HG03060 (cell line): Measurements from ENCODE around the gene ANKRD13D.
"Not testable (repeated sequence)": the region's sequence is repeated elsewhere in the genome, so short reads cannot be mapped to it uniquely, and the experiment has no call there.

Experiments
- ATAC-seq: cut with Tn5 transposase; IDR thresholded peaks from one replicate; pipeline ENCODE4 v1.9.1; 2021; ENCODE audit warnings: low read depth, moderate number of reproducible peaks; ENCODE audit not compliant: unreplicated experiment

The ANKRD13D gene

DNA sequence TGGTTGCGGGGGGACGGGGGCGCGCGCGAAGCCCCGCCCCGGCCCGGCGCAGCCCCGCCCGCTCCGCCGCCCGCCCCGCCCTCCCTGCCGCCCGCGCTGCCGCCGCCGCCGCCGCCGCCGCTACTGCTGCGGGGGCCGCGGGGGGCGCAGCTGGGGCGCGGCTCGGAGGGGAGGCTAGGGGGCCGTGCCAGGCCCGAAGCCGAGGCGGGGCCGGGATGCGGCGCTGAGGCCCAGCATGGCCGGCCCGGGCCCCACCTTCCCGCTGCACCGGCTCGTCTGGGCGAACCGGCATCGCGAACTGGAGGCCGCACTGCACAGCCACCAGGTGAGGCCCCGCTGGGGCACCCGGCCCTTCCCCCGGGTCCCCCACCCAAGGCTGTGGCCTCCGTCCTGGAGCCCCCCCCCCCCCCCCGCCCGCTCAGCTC, at the start of gene ANKRD13D:
ANKRD13D (plus strand) TSS at position 78 of the 425 bp plus-strand sequence; CDS start at position 236, 158 bp downstream.
- peak; percentile 18 for ATAC-seq

- peak; percentile 82 for ATAC-seq
Observed at GRCh38 chr11:67239783-67240575, 49.1 kb upstream of the ANKRD13D start.

- ATAC-seq, result no peak
Observed at GRCh38 chr11:67240576-67241389, 48.3 kb upstream of the ANKRD13D start.

DNA sequence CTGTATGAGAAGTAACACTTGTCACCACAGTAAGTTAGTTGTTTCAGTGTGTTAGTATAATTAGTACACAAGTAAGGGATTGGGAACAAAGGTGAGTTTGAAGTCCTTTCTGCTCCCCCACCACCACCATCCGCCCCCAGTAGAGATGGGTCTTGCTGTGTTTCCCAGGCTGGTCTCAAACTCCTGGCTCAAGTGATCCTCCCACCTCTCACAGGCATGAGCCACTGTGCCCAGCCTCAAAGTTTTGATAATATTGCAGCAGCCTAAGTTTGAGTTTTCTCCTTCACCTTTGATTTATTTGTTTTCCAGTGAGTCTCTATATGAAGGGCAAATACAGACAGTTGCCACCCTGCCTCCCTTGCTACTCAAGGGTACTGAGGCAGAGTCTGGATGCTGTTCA, 46.6 kb upstream of the ANKRD13D start:
- ATAC-seq, result no peak

DNA sequence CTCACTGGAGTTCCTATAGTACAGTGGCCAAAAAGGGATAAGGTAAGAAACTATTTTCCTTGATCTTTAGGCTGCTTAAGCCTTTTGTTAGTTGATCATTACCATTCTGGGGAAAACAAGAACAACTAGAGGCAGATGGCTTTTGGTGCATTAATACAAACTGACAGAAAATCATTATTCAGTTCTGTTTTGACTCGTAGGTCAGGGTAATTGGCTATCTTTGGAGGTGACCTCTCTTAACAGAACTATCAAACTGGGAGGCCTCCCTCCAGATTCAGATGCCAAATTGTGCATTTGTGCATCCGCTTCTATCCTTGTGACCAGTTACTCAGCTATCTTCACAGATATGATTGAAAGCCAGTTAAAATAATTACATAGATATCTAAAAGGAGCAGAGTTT, 46.1 kb upstream of the ANKRD13D start:
- no peak for ATAC-seq

DNA sequence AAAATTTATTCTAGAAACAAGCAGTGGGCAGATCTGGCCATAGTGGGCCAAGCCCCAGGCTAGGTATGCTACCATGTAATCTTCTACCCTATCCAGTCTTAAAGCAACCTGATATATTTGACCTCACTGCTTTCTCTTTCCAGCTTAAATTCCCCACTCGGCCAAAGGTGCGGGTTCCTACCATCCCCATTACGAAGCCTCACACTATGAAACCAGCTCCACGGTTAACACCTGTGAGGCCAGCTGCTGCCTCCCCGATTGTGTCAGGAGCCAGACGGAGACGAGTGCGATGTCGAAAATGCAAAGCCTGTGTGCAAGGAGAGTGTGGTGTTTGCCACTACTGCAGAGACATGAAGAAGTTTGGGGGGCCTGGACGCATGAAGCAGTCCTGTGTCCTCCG, 44.1 kb upstream of the ANKRD13D start:
- ATAC-seq, result no peak

GRCh38 chr11:67247946-67248550, 41.1 kb upstream of the ANKRD13D start:
- ATAC-seq, result no peak

DNA sequence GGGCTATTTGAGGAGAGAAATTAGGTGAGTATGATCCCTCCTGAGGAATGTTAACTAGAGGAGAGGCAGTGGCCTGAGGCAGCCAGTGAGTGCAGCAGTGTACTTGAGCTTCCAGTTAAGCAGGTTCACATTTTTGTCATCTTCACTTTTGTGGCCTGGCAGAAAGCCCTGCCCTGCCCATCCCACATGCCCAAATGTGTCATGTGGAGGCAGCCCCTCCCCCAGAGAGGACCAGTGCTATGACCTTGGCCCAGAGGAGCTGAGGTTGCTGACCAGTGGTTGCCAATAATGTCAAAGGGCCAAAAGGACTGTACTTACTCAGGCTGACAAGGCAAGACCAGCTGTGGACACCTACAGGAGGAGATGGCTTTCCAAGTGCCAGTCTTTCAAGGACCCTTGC, 40.5 kb upstream of the ANKRD13D start:
- no peak for ATAC-seq

DNA sequence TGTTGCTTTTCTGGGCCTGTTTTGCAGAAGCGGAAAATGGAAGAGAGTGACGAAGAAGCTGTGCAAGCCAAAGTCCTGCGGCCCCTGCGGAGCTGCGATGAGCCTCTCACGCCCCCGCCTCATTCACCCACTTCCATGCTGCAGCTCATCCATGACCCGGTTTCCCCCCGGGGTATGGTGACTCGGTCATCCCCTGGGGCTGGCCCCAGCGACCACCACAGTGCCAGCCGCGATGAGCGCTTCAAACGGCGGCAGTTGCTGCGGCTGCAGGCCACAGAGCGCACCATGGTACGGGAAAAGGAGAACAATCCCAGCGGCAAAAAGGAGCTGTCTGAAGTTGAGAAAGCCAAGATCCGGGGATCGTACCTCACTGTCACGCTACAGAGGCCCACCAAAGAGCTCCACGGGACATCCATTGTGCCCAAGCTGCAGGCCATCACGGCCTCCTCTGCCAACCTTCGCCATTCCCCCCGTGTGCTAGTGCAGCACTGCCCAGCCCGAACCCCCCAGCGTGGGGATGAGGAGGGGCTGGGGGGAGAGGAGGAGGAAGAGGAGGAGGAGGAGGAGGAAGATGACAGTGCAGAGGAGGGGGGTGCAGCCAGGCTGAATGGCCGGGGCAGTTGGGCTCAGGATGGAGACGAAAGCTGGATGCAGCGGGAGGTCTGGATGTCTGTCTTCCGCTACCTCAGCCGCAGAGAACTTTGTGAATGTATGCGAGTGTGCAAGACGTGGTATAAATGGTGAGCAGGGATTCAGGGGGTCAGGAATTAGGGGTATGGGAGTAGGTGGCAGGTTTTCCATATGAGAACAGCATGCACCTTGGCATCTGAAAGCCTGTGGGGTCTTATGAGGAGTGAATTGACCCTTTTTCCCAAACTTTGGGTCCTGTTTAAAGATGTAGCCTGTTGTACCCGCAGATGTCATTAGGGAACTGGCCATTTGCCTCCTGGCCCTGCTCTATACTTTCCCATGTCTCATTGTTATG, 38.8 kb upstream of the ANKRD13D start:
- ATAC-seq, result no peak

GRCh38 chr11:67251841-67252240, 37.3 kb upstream of the ANKRD13D start:
- no peak for ATAC-seq

DNA sequence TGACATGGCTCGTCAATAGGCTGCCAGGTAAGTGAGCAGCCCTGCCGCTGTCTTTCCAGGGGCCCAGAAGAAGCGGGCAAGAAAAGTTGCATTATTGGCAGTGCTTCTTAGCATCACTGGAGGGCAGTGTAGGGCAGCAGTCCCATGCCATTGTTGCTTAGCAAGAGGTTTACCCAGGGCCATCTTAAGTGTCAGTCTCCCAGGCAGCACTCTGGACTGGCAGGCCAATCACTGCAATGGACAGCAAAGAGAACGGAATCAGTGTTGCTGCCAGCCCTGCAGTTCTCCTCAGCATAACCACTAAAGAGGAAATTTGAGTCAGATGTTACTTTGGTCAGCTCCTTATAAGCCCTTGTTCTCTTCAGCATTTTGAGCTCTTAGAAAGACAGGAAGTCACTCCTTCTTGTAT, 36.3 kb upstream of the ANKRD13D start:
- no peak for ATAC-seq

DNA sequence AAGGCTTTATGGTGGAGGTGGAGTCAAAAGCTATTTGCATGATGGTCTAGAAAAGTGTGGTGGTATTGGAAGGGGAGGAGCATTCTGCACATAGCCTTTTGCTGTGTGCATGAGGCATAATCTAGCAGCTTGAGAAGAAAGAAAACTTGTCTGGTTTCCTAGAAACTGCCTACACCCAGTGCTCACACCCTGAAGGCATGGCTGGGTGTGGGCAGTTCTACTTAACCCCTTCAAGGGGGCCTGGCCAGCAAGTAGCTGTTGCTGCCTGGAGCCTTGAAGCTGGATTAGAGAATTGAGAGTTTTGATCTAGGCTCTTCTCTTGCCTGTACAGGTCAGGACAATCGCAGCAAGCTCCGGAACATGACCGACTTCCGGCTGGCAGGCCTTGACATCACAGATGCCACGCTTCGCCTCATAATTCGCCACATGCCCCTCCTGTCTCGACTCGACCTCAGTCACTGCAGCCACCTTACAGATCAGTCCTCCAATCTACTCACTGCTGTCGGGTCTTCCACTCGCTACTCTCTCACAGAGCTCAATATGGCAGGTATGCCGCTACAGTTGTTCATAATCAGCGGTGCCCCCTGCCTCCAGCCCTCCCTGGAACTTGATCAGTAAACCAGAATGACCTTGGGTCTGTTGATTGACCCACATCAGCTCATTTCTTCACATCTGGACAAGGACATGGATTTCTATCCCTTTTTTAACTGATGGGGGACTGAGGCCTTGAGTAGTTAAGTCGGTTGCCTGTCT, 35.1 kb upstream of the ANKRD13D start:
- ATAC-seq, result no peak

DNA sequence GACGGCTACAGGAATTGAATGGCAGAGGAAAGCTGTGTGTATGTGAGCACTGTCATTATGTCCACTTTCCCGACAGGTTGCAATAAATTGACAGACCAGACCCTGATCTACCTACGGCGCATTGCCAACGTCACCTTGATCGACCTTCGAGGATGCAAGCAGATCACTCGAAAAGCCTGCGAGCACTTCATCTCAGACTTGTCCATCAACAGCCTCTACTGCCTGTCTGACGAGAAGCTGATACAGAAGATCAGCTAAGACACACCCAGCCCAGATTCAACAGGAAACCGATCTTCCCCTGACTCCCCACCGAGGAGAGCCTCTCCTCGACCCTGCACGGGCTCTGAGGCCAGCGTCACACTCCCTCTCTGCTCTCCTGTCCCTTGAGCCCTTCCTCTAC, 34.3 kb upstream of the ANKRD13D start:
- ATAC-seq, result no peak

DNA sequence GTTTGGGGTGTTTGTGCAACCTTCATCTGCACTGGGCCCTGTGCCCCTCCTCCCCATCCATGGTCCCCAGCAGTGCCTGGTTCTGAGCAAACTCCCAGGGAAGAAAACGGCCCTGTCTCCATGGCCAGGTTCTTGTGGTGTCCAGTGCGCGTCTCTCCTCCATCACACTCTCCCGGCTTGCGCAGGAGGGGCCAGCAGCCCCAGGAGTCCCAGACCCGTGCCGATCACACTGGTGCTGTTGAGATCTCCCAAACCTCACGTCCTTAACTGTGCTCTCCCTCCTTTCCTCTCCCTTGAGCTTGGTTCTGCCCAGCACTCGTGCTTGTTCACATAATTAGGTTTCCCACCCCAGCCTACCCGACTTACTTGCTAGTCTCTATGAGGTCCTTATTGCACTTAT, 33.8 kb upstream of the ANKRD13D start:
- ATAC-seq, result no peak

DNA sequence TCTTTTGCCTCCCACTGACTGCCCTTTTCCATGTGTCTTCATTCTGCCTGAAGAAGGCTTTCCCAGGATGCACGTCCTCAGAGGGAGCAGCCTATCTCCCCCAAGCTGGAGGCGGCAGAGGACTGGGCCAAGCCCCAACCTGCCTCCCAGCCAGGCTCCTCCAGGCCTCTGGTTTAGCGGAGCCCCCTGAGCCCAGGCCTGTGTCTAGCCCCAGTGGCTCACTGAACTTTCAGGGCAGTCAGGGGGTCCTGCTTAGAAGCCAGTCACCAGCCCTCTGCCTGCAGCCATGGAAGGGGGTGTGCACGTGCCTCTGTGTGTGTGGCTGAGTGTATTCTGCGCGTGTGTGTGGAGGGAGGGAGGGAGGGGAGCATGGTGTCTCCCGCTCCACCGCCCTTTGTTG, 33.2 kb upstream of the ANKRD13D start:
- no peak for ATAC-seq

GRCh38 chr11:67256477-67257135, 32.5 kb upstream of the ANKRD13D start:
- no peak for ATAC-seq

DNA sequence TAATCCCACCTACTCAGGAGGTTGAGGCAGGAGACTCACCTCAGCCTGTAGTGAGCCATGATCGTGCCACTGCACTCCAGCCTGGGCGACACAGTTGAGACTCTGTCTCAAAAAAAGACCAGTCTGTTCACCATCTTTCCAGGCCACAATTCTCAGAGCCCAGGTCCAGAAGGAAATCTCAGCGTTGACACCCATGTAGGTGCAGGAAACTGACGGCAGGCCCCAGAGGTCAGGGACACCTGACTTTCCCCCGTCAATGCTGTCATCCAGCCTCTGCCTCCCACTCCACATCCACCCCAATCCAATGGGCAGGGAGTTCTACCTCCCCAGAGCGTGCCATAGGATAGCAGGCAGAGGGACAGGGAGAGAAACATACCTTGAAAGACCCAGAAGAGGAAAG, 28.7 kb upstream of the ANKRD13D start:
- ATAC-seq, result no peak

- not testable (repeated sequence) for ATAC-seq
Observed at GRCh38 chr11:67260885-67261639, 28.0 kb upstream of the ANKRD13D start.
